Astrocyte (in vitro differentiated cells and primary cell): ENCODE measurements around the gene PPP1R37.

Source experiments
- CTCF ChIP-seq: IDR thresholded peaks from 2 replicates; pipeline ENCODE4 v1.5.1; 2011; ENCODE audit warnings: low read depth, mild to moderate bottlenecking, inconsistent platforms, low read length, moderate library complexity; ENCODE audit not compliant: insufficient read depth
- EZH2 ChIP-seq: IDR thresholded peaks from 2 replicates; pipeline ENCODE4 v1.6.1; 2012; ENCODE audit warnings: mild to moderate bottlenecking, low read length, inconsistent platforms; ENCODE audit not compliant: insufficient read depth

- no peak for TF ChIP-seq CTCF
- TF ChIP-seq EZH2: no peak
These were observed 9.5 kb downstream of the PPP1R37 start for GRCh38 chr19:45102481-45102880.
